HEK293 (cell line): Measurements from ENCODE around the gene KLHDC8B.

ENCODE experiments used
- CTCF ChIA-PET: fragments of 350-600 bp; formaldehyde crosslinking; extraction: SDS; loops from one replicate; lab custom pipeline; 2021; ENCODE audit warnings: antibody characterized with exemption; lab: Yijun Ruan, JAX
- POLR2A ChIA-PET: fragments of 300-600 bp; formaldehyde crosslinking; extraction: SDS; loops from one replicate; lab custom pipeline; 2020; ENCODE audit warnings: antibody characterized with exemption, inconsistent platforms; lab: Yijun Ruan, JAX
- H3K27ac ChIP-seq: fragments of 200-500 bp; sonication (Bioruptor generic); 2 replicates; pipeline ENCODE4 v1.5.1; 2014; ENCODE audit warnings: low read depth, low read length, control low read depth, inconsistent platforms; ENCODE audit errors: extremely low read depth
- H3K36me3 ChIP-seq, 2 experiments: fragments of 200-500 bp in 1 of 2; sonication (Bioruptor generic) in 1 of 2; 1 replicate in 1 of 2; 2 replicates in 1 of 2; pipeline ENCODE4 v1.5.1; 2014 to 2017; ENCODE audit warnings: inconsistent platforms in 2 of 2, low read length in 2 of 2; ENCODE audit not compliant: control insufficient read depth in 2 of 2, insufficient read depth in 1 of 2
- H3K4me1 ChIP-seq: fragments of 200-500 bp; sonication (Bioruptor generic); 2 replicates; pipeline ENCODE4 v1.5.1; 2014; ENCODE audit warnings: mild to moderate bottlenecking, low read length, inconsistent platforms; ENCODE audit not compliant: control insufficient read depth, insufficient read depth
- H3K4me3 ChIP-seq: 2 replicates; pipeline ENCODE4 v1.5.1; 2011; ENCODE audit warnings: low read depth, mild to moderate bottlenecking, control low read depth, low read length, moderate library complexity
- H3K9me3 ChIP-seq: fragments of 200-500 bp; sonication (Bioruptor generic); 2 replicates; pipeline ENCODE4 v1.5.1; 2014; ENCODE audit warnings: low read depth, low read length, inconsistent platforms; ENCODE audit not compliant: control insufficient read depth, insufficient read depth
- AEBP2 ChIP-seq: fragments of 450-650 bp; formaldehyde crosslinking; IDR thresholded peaks from 2 replicates; pipeline ENCODE4 v1.5.1; 2016; ENCODE audit warnings: missing biosample characterization, missing genetic modification characterization, borderline replicate concordance
- PRDM10 ChIP-seq: fragments of 450-650 bp; formaldehyde crosslinking; IDR thresholded peaks from 2 replicates; pipeline ENCODE4 v1.5.1; 2016; ENCODE audit warnings: missing biosample characterization, missing genetic modification characterization
- SETDB1 ChIP-seq: IDR thresholded peaks from one replicate; pipeline ENCODE4 v1.6.1; 2017; ENCODE audit warnings: mild to moderate bottlenecking, low read length, moderate library complexity, mixed read lengths; ENCODE audit not compliant: insufficient read length
- ZNF223 ChIP-seq: fragments of 450-650 bp; formaldehyde crosslinking; IDR thresholded peaks from 2 replicates; pipeline ENCODE4 v1.5.1; 2016; ENCODE audit warnings: missing biosample characterization, missing genetic modification characterization
- ZNF248 ChIP-seq: fragments of 450-650 bp; formaldehyde crosslinking; IDR thresholded peaks from 2 replicates; pipeline ENCODE4 v1.5.1; 2017; ENCODE audit warnings: missing biosample characterization, missing genetic modification characterization
- ZNF398 ChIP-seq: fragments of 450-650 bp; formaldehyde crosslinking; IDR thresholded peaks from 2 replicates; pipeline ENCODE4 v1.5.1; 2017; ENCODE audit warnings: missing biosample characterization, missing genetic modification characterization
- ZNF488 ChIP-seq: fragments of 450-650 bp; formaldehyde crosslinking; IDR thresholded peaks from 2 replicates; pipeline ENCODE4 v1.5.1; 2016; ENCODE audit warnings: missing biosample characterization, missing genetic modification characterization
- ZNF776 ChIP-seq: fragments of 450-650 bp; formaldehyde crosslinking; IDR thresholded peaks from 2 replicates; pipeline ENCODE4 v1.5.0; 2017; ENCODE audit warnings: missing biosample characterization, missing genetic modification characterization, borderline replicate concordance
- TF ChIP-seq, protein P1 (sequence below): fragments of 450-650 bp; formaldehyde crosslinking; IDR thresholded peaks from 2 replicates; pipeline ENCODE4 v1.5.1; 2016; ENCODE audit warnings: missing biosample characterization, missing genetic modification characterization
- TF ChIP-seq, protein P2 (sequence below): fragments of 450-650 bp; formaldehyde crosslinking; IDR thresholded peaks from 2 replicates; pipeline ENCODE4 v1.5.0; 2017; ENCODE audit warnings: missing biosample characterization, missing genetic modification characterization, borderline replicate concordance
- TF ChIP-seq, protein P3 (sequence below): fragments of 450-650 bp; formaldehyde crosslinking; IDR thresholded peaks from 2 replicates; pipeline ENCODE4 v1.5.1; 2016; ENCODE audit warnings: missing biosample characterization, missing genetic modification characterization

The KLHDC8B gene

DNA sequence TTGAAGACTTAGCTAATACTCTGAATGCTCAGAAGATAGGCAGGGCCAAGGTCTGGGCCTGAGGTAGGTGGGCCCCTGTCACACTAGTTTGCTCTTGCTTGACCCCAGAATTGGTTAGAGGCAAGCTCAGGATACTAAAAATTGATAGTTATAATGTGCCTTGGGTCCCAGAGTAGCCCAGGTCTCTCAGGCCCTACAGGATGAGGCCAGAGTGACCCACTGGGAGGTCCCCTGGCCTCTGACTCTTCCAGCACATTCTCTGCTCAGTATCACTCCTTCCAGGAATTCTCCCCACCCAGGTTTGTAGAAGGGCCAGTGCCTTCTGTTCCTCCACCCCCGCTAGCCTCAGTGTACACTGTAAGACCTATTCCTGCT lies 667 bp upstream of the KLHDC8B start:
- POLR2A ChIA-PET: interaction anchor here (0.7 to 1.6 kb wide), 7 partner anchors 10 to 241 kb away, joined by 3 to 9 read pairs (median 4); partner anchors contain the start of genes IMPDH2, RHOA, TCTA and USP19

DNA sequence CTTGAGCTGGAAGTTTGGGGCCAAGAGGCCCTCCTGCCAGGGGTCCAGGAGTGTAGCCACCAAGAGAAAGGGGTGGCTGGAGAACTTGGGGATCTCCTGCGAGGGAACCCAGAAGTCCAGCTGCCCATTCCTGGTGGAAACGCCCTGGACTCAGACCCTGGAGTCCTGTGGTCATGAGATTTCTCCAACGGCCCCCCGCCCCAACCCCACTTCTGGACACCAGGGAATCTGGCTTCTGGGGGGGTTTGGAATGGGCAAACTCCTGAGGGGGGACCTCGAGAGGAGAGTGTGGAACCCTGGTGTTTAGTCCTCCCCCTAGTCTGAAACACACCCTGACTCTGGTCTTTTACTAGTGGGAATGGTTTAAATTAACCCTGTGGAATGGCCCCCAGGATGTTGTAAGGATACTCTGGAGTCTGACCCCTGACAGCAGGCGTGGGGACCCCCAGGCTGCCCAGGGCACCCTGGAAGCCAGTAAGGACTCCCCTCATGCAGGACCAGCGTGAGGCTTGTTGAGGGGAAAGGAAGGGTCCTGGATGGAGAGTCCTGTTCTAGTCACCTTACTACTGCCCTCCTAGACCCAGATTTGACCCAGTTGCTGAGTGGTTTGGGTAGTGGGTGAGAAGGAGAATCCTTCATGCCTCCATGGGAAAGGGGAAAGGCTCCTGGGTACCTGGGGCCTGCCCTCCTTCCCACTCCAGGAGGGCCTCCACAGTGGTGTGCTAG lies 540 bp downstream of the KLHDC8B start:
- peaks cover 0 to 31% of the 10 kb centered on the region in 2 experiments; a peak in 1 of 3 replicates for H3K36me3 ChIP-seq
- H3K9me3 ChIP-seq: no peaks in the 10 kb centered on the region
- peak overlapping the region; percentile 58; the same call in 1 of the 2 replicates for H3K27ac ChIP-seq
- POLR2A ChIA-PET: interaction anchor here (1.0 to 1.6 kb wide), 4 partner anchors 8 to 240 kb away, joined by 3 to 9 read pairs (median 4); partner anchors contain the start of genes IMPDH2, RHOA and TCTA
- CTCF ChIA-PET: interaction anchor here (0.6 to 1.6 kb wide), 6 partner anchors 9 to 234 kb away, joined by 3 to 8 read pairs (median 3); partner anchors contain the start of genes LAMB2 and USP4
- peak overlapping the region; percentile 62 for H3K4me3 ChIP-seq
- TF ChIP-seq, protein P1, sequence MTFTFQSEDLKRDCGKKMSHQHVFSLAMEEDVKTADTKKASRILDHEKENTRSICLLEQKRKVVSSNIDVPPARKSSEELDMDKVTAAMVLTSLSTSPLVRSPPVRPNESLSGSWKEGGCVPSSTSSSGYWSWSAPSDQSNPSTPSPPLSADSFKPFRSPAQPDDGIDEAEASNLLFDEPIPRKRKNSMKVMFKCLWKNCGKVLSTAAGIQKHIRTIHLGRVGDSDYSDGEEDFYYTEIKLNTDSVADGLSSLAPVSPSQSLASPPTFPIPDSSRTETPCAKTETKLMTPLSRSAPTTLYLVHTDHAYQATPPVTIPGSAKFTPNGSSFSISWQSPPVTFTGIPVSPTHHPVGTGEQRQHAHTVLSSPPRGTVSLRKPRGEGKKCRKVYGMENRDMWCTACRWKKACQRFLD (tag by site-specific recombination): no peak
- TF ChIP-seq ZNF398 (peak; percentile 33; the same call in 1 of the 2 replicates), PRDM10 (peak; percentile 22; the same call in 1 of the 2 replicates)
- H3K4me1 ChIP-seq: peaks cover 7% of the 10 kb centered on the region

More for the DNA sequence above, 667 bp upstream of the KLHDC8B start:
- H3K4me1 ChIP-seq: peaks cover 7% of the 10 kb centered on the region
- CTCF ChIA-PET: interaction anchor here (0.5 to 1.7 kb wide), 18 partner anchors 8 to 373 kb away, joined by 3 to 8 read pairs (median 3); partner anchors contain the start of genes USP19 and USP4
- no peak overlapping the region; the same call in 1 of the 2 replicates for H3K27ac ChIP-seq
- no peaks in the 10 kb centered on the region for H3K9me3 ChIP-seq
- TF ChIP-seq AEBP2 (tag by site-specific recombination): no peak
- no peak for TF ChIP-seq ZNF776
- TF ChIP-seq, protein P2, sequence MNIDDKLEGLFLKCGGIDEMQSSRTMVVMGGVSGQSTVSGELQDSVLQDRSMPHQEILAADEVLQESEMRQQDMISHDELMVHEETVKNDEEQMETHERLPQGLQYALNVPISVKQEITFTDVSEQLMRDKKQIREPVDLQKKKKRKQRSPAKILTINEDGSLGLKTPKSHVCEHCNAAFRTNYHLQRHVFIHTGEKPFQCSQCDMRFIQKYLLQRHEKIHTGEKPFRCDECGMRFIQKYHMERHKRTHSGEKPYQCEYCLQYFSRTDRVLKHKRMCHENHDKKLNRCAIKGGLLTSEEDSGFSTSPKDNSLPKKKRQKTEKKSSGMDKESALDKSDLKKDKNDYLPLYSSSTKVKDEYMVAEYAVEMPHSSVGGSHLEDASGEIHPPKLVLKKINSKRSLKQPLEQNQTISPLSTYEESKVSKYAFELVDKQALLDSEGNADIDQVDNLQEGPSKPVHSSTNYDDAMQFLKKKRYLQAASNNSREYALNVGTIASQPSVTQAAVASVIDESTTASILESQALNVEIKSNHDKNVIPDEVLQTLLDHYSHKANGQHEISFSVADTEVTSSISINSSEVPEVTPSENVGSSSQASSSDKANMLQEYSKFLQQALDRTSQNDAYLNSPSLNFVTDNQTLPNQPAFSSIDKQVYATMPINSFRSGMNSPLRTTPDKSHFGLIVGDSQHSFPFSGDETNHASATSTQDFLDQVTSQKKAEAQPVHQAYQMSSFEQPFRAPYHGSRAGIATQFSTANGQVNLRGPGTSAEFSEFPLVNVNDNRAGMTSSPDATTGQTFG (tag by site-specific recombination): no peak
- TF ChIP-seq, protein P3, sequence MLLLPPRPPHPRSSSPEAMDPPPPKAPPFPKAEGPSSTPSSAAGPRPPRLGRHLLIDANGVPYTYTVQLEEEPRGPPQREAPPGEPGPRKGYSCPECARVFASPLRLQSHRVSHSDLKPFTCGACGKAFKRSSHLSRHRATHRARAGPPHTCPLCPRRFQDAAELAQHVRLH (tag by site-specific recombination): no peak
- TF ChIP-seq ZNF223 (tag by site-specific recombination): no peak
- no peak for TF ChIP-seq ZNF248 (tag by site-specific recombination)
- TF ChIP-seq SETDB1: no peak
- TF ChIP-seq ZNF488: no peak
- H3K36me3 ChIP-seq: peaks cover 0 to 22% of the 10 kb centered on the region in 2 experiments; a peak in 1 of 3 replicates
- peak overlapping the region; percentile 62; the same call in 1 of the 2 replicates for H3K4me3 ChIP-seq
